LNCAP (cell line): Measurements from ENCODE around the gene TOMM7.

Experiments used
- TF ChIP-seq, protein P1 (sequence below): fragments of 450-650 bp; IDR thresholded peaks from 2 replicates; pipeline ENCODE4 v1.5.1; 2017; ENCODE audit warnings: mild to moderate bottlenecking

TOMM7 gene

DNA sequence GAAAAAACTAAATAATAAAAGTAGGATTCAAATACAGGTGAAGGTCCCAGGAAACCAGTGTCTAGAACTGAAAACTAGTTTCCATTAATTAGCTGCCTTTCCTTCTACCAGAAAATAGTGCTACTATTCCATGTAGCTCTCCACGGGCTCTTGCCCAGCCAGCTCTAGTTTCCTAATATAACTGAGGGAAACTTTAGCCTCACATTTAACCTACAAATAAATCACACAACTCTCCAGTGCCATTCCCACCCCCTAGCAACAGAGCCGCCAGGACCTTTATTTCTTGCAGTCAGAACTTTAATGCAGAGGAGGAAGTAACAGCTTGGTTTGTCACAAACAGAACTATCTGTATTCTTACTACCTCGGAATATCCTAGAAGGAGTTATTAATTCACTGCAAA is 10.3 kb downstream of the TOMM7 start:
- TF ChIP-seq, protein P1, sequence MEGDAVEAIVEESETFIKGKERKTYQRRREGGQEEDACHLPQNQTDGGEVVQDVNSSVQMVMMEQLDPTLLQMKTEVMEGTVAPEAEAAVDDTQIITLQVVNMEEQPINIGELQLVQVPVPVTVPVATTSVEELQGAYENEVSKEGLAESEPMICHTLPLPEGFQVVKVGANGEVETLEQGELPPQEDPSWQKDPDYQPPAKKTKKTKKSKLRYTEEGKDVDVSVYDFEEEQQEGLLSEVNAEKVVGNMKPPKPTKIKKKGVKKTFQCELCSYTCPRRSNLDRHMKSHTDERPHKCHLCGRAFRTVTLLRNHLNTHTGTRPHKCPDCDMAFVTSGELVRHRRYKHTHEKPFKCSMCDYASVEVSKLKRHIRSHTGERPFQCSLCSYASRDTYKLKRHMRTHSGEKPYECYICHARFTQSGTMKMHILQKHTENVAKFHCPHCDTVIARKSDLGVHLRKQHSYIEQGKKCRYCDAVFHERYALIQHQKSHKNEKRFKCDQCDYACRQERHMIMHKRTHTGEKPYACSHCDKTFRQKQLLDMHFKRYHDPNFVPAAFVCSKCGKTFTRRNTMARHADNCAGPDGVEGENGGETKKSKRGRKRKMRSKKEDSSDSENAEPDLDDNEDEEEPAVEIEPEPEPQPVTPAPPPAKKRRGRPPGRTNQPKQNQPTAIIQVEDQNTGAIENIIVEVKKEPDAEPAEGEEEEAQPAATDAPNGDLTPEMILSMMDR, result no peak

DNA sequence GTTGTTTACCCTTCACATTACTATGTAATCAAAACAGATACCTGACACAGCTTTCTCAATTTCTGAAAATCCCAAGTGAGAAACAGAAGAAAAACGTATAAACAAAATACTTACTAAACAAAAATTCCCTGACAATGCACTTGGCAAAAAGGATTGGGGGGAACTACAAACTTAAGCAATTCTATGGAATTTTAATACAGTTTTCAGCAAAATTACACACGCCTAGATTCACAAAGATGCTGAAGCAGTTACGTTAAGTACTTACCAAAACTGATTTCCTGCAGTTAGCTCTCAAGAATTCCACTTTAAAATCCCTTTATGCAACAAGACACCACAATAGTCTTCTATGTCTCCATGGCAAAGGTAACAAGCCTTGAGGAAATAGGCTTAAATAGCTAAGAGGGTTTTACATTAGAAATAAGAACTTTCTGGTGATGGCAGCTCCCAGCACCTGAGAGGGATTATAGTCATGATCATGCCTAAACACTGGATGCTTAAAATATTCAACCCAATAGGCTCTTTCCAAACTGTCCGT is 10.8 kb downstream of the TOMM7 start:
- TF ChIP-seq, protein P1, result no peak

DNA sequence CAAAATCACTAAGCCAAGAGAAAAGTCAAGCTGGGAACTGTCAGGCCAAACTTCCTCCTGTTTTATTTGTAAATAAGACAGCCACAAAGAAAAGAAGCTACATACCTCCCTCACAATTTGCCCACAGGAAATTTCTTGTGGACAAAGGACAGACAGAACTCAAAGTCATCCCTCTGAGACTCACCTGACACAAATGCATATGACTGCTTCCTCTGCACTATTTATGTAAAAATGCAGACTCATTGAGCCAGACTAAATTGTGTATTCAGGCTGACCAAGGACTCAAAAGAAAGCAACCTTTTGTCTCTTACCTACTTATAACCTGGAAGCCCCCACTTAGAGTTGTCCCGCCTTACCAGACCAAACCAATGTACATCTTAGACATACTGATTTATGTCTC is 11.8 kb downstream of the TOMM7 start:
- TF ChIP-seq, protein P1, result no peak

DNA sequence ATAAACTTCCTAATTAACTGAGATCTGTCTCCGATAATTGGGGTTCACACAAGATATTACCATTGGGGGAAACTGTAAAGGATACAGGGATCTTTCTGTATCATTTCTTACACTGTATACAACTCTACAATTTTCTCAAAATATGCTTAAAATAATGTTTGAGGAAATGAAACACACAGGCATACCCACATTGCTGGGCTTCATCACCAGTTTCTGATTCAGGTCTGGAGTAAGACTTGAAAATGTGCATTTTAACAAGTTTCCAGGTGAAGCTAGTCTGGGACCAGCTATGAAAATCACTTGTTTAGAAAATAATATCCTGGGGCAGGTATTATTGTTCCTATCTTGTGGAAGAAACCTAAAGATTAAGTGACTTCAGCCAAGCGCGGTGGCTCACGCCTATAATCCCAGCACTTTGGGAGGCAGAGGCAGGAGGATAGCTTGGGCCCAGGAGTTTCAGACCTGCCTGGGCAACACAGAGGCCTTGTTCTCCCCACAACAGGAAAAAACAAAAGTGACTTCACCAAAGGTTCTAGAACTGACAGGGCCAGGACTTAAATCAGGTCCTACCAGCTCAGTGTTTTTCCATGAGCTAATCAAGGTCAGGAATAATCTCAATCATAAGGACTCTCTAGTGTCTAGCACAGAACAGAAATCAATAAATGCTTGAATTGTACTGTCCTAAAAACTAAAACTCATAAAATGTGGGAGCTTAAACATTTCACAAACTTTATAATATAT is 12.6 kb downstream of the TOMM7 start:
- TF ChIP-seq, protein P1, result no peak

DNA sequence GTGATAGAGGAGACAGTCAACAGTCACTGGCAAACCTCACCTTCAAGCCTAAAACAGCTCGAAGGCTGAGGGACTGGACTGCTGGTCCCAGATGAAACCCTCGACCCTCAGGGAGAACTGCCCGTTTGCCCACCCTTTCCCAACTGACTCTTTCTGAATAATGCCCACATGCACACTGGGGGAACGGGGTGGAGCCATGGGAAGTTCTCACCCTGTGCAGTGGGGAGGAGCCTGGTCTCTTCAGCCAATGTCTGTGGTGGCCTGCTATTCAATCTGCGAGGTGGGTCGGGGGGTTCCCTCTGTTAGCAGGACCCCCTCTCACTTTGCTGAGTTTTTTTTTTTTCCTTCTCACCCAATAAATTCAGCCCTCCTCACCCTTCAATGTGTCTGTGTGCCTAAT is 14.5 kb downstream of the TOMM7 start:
- TF ChIP-seq, protein P1, result no peak

DNA sequence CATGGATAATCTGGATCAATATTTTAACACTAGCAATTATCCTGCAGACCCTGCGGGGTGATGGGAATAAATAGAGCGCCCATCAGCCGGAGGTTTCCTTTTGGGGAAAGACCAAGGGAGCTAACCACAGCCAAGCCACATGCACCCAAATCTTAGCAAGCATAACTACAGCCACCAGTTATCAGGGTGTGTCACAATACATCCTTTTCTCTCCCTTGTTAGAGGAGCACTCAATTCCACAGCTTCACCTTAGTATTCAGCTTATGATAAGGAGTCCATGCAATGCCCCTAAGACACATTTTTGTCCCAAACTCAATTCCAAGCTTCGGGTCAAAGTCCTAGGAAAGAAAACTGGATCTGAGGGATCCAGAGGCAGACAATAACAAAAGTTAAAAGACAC is 15.9 kb downstream of the TOMM7 start:
- TF ChIP-seq, protein P1, result no peak

DNA sequence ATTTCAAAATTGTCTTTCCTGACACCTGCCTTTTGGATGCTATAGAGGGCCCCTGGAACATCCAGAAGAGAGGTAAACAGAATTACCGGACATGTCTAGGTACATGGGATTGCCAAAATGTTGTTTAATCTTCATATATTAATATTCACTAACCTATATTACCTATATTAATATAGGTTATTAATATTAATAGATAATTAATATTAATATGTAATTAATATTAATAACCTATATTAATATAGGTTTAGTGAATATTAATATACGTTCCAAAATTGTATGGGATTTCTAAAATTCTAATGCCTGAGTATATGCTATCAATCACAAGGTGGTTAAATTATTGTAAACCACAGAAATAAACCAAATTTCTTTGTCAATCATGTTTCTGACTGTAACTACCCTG is 17.4 kb downstream of the TOMM7 start:
- TF ChIP-seq, protein P1, result no peak
